Activated CD8-positive, alpha-beta T cell treated with anti-CD3 and anti-CD28 coated beads for 36 hours (primary cell): ENCODE measurements around the gene BSDC1. TPM values are rescaled to one million over a fixed set of nuclear protein-coding genes. Genes with fewer than 3 reads are reported as not detected.

Experiments used
- ATAC-seq: fragments of 200-7000 bp; cut with Tn5 transposase; one replicate; pipeline ENCODE4 v1.10.0; 2021; ENCODE audit warnings: mild to moderate bottlenecking, moderate library complexity
- CTCF ChIA-PET: fragments of 350-600 bp; sonication (Branson Sonifier 250); formaldehyde crosslinking; loops from one replicate; lab custom pipeline; 2021; ENCODE audit warnings: antibody characterized with exemption; lab: Charles Lee
- POLR2A ChIA-PET: fragments of 350-600 bp; sonication (Branson Sonifier 250); formaldehyde crosslinking; loops from one replicate; lab custom pipeline; 2021; ENCODE audit warnings: antibody characterized with exemption; lab: Charles Lee
- DNase-seq: peaks from one replicate; pipeline ENCODE4 v3.0.0-alpha.2; 2020
- H3K27ac Mint-ChIP-seq: one replicate; pipeline ENCODE4 v1.8.0; 2021; ENCODE audit warnings: mild to moderate bottlenecking, mixed read lengths
- H3K27me3 Mint-ChIP-seq: one replicate; pipeline ENCODE4 v1.8.0; 2021; ENCODE audit warnings: mixed read lengths
- H3K36me3 Mint-ChIP-seq: one replicate; pipeline ENCODE4 v1.8.0; 2021; ENCODE audit warnings: low read depth, mixed read lengths
- H3K4me1 Mint-ChIP-seq: one replicate; pipeline ENCODE4 v1.8.0; 2021; ENCODE audit warnings: low read depth, mixed read lengths
- H3K4me3 Mint-ChIP-seq: one replicate; pipeline ENCODE4 v1.8.0; 2021; ENCODE audit warnings: mild to moderate bottlenecking, moderate library complexity, mixed read lengths
- H3K9me3 Mint-ChIP-seq: one replicate; pipeline ENCODE4 v1.8.0; 2021; ENCODE audit warnings: mixed read lengths
- intact Hi-C: fragments of 100-400 bp; cut with micrococcal nuclease; formaldehyde crosslinking; loops from one replicate; pipeline ENCODE4 v1.10.0; 2022
- total RNA-seq, 2 experiments: library from RNA; stranded (reverse); gene quantifications; one replicate each; pipeline ENCODE4 v1.2.3, GENCODE V29; 2021
- TF ChIP-seq, protein P1 (sequence below): fragments of 200-600 bp; IDR thresholded peaks from one replicate; pipeline ENCODE4 v1.8.0; 2022; ENCODE audit warnings: antibody characterized with exemption, mild to moderate bottlenecking

Gene BSDC1
- total RNA-seq, 2 experiments from 2014 or later: 30.6 to 33.3 TPM

DNA sequence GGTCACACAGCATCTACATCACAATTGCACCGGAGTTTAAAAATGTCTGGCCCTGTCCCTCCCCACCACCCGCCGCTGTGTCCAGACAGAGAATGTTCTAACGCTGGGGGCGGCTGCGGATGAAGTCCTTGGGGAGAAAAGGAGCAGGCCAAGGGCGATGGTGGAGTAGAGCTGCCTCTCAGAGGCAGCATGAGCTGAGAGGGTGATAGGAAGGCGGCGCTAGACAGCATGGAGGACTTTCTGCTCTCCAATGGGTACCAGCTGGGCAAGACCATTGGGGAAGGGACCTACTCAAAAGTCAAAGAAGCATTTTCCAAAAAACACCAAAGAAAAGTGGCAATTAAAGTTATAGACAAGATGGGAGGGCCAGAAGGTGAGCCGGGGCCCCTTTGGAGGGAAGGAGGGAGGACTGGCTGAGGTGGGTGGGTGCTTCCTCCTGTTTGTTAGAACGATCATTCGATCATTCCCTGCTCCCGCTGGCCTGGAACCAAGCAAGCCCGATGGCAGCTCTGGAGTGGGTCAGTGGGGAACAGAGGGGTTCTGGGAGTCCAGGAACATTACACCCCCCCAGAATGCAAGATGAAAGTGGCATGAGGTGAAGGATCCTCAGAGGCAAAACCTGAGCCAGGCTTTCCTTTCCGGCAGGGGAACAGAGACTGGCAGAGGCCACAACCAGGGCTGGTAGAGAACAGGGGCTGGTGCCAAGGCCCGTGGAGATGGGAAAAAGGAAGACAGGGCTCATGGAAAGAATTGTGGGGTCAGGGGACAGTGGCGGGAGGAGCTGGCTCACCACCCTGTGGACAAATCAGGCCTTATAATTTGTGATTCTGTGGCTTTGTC is 31.5 kb downstream of the BSDC1 start, which contains the start of the genes FAM229A and TSSK3:
FAM229A (minus strand) TSS at position 12 of the 840 bp plus-strand sequence. CDS start 394 bp downstream, outside the sequence.
TSSK3 (plus strand) TSS at position 66 of the 840 bp plus-strand sequence; CDS start at position 229, 163 bp downstream.
- intact Hi-C loops: no loop called here
- Mint-ChIP-seq H3K4me1 (peaks cover 20% of the 10 kb centered on the region), H3K27ac (no peak within 1 kb of the TSS), H3K4me3 (peak within 1 kb of the TSS; percentile 6), H3K9me3 (no peaks in the 10 kb centered on the region), H3K36me3 (peaks cover 1% of the 10 kb centered on the region), H3K27me3 (no peaks in the 10 kb centered on the region)
- no peak for ATAC-seq
- CTCF ChIA-PET: interaction anchor here (0.7 to 1.7 kb wide), 4 partner anchors 10 to 23 kb away, joined by 3 to 5 read pairs (median 3); no protein-coding TSS in a partner anchor
- POLR2A ChIA-PET: interaction anchor here (0.8 to 1.5 kb wide), 4 partner anchors 9 to 31 kb away, joined by 3 to 4 read pairs (median 3); no protein-coding TSS in a partner anchor
- TF ChIP-seq, protein P1, sequence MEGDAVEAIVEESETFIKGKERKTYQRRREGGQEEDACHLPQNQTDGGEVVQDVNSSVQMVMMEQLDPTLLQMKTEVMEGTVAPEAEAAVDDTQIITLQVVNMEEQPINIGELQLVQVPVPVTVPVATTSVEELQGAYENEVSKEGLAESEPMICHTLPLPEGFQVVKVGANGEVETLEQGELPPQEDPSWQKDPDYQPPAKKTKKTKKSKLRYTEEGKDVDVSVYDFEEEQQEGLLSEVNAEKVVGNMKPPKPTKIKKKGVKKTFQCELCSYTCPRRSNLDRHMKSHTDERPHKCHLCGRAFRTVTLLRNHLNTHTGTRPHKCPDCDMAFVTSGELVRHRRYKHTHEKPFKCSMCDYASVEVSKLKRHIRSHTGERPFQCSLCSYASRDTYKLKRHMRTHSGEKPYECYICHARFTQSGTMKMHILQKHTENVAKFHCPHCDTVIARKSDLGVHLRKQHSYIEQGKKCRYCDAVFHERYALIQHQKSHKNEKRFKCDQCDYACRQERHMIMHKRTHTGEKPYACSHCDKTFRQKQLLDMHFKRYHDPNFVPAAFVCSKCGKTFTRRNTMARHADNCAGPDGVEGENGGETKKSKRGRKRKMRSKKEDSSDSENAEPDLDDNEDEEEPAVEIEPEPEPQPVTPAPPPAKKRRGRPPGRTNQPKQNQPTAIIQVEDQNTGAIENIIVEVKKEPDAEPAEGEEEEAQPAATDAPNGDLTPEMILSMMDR: no peak
- no peak for DNase-seq

DNA sequence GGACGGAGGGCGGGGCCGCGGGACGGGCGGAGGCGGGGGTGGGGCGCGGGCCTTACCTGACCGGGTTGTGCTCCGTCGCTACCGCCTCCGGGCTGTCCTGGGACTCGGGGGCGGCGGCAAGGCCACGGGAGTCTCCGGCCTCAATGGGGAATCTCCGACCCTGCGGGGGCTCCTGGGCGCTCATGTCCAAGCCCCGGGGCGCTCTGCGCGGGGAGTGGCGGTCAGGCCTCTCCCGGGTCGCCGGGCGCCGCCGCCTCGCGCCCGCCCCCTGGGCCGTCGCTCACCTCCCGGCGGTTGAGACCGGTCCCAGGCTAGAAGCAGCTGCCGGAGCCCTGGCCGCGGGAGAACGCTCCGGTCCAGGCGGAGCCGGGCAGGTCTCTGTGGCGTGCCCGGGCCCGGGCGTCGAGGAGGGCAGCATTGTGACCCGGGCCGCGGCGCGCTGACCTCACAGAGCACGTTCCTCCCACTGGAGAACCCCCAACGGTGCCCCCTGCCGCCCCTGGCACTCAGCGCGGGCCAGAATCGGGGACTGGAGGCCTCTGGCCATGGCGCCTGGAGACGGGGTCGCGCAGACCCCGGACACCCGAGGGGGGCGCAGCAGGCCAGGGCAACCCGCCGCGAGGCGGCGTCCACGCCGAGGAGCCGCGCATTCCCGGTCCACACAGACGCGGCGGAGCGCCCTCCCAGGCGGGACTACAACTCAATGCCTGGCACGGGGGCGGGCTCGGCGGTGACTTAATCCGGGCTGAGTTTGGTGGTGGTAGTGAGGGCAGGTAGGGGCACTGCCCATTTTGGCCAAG is 32.4 kb downstream of the BSDC1 start:
- intact Hi-C loops: no loop called here
- peak; percentile 58 for ATAC-seq
- no peaks in the 10 kb centered on the region for H3K9me3 Mint-ChIP-seq
- peak overlapping the region; percentile 6 for H3K4me3 Mint-ChIP-seq
- TF ChIP-seq, protein P1: peak; percentile 18
- H3K27me3 Mint-ChIP-seq: no peaks in the 10 kb centered on the region
- peaks cover 1% of the 10 kb centered on the region for H3K36me3 Mint-ChIP-seq
- ChIA-PET CTCF (interaction anchor here (1.5 to 1.7 kb wide), 2 partner anchors 11 to 20 kb away, joined by 3 to 5 read pairs; no protein-coding TSS in a partner anchor), POLR2A (no interaction called here)
- peak; percentile 42 for DNase-seq
- peaks cover 20% of the 10 kb centered on the region for H3K4me1 Mint-ChIP-seq
- H3K27ac Mint-ChIP-seq: no peak overlapping the region

DNA sequence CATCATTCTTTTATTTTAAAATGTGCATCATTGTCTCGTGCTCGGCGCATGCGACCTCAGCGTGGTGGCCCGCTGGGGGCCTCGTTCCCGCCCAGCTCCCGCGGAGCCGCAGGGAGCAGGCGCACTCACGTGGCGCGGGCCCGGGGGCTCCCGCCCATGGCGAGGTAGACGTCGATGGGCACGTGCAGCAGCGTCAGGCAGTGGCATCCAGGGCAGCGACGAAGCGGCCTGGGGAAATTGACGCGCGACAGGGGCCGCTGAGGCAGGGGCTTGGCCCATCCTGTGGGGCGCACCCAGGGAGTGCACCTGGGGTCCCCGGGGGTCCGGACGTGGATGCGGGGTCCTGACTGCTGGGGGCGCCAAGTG is 33.0 kb downstream of the BSDC1 start:
- ChIA-PET POLR2A (no interaction called here), CTCF (no interaction called here)
- DNase-seq (no peak), ATAC-seq (no peak)
- no peak overlapping the region for H3K27ac Mint-ChIP-seq
- H3K27me3 Mint-ChIP-seq: no peaks in the 10 kb centered on the region
- no peaks in the 10 kb centered on the region for H3K9me3 Mint-ChIP-seq
- TF ChIP-seq, protein P1: no peak
- intact Hi-C loops: no loop called here
- H3K36me3 Mint-ChIP-seq: peaks cover 1% of the 10 kb centered on the region
- no peak overlapping the region for H3K4me3 Mint-ChIP-seq
- H3K4me1 Mint-ChIP-seq: peaks cover 20% of the 10 kb centered on the region

DNA sequence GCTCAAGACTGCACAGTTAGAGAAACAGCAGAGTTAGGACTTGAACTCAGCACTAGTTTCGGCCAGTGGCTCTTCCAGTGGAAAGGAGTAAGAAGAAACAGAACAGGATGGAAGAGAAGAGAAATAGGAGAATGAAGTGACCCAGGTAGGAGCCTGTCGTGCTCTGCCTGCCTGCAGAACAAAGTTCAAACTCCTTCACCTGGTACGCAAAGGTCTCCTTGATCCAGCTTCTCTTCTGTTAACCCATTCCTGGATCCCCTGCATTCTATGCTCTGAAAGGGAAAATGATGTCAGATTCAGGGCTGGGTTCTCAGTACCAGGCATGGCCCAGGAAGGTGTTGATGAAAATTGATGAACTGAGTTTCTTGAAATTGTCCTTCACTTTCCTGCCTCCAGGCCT is 35.8 kb downstream of the BSDC1 start:
- intact Hi-C loops: no loop called here
- no peak for DNase-seq
- TF ChIP-seq, protein P1: no peak
- Mint-ChIP-seq H3K9me3 (no peaks in the 10 kb centered on the region), H3K27ac (no peak overlapping the region), H3K36me3 (peaks cover 1% of the 10 kb centered on the region), H3K4me3 (no peak overlapping the region), H3K27me3 (no peaks in the 10 kb centered on the region), H3K4me1 (peaks cover 26% of the 10 kb centered on the region)
- ChIA-PET CTCF (interaction anchor here (1.0 to 1.2 kb wide), 3 partner anchors 14 to 143 kb away, joined by 3 to 5 read pairs (median 3); no protein-coding TSS in a partner anchor), POLR2A (no interaction called here)
- ATAC-seq: no peak
